GM12878 (cell line): ENCODE results near the gene ARID1A. TPM values are rescaled to one million over a fixed set of nuclear protein-coding genes. Genes with fewer than 3 reads are reported as not detected.

Source experiments
- ATAC-seq: fragments of 200-7000 bp; cut with Tn5 transposase; 3 replicates; pipeline ENCODE4 v1.9.1; 2020; ENCODE audit warnings: mild to moderate bottlenecking, moderate library complexity
- BruUV-seq: library from RNA; stranded (reverse); fragments of 400-500 nt; replicated peaks from 2 replicates; lab custom pipeline; 2021; lab: Mats Ljungman, UMichigan
- CTCF ChIA-PET: fragments of 300-600 bp; sonication (Branson Sonifier 250); formaldehyde crosslinking; extraction: SDS; loops from one replicate; lab custom pipeline; 2021; ENCODE audit warnings: inconsistent platforms; lab: Yijun Ruan, JAX
- POLR2A ChIA-PET: fragments of 350-600 bp; formaldehyde crosslinking; extraction: SDS; loops from one replicate; lab custom pipeline; 2021; ENCODE audit warnings: inconsistent platforms; lab: Charles Lee
- RAD21 ChIA-PET: fragments of 300-600 bp; sonication (Branson Sonifier 250); formaldehyde crosslinking; loops from one replicate; lab custom pipeline; 2023; ENCODE audit warnings: antibody characterized with exemption; ENCODE audit not compliant: unreplicated experiment; lab: Charles Lee
- SMC1A ChIA-PET: fragments of 300-600 bp; sonication (Branson Sonifier 250); formaldehyde crosslinking; loops from one replicate; lab custom pipeline; 2023; ENCODE audit not compliant: unreplicated experiment, uncharacterized antibody; lab: Charles Lee
- DNase-seq: peaks from one replicate; pipeline ENCODE4 v3.0.0-alpha.2; 2011; ENCODE audit warnings: low read depth, low spot score
- FAIRE-seq: peaks from 3 replicates; lab custom pipeline; 2011; peaks lifted over from hg19 to GRCh38; lab: Jason Lieb, UNC
- H2AFZ ChIP-seq: 2 replicates; pipeline ENCODE4 v1.6.0; 2011; ENCODE audit warnings: low read depth, low read length, control low read depth; ENCODE audit not compliant: control insufficient read depth
- H3K27ac ChIP-seq: 2 replicates; pipeline ENCODE4 v1.5.1; 2011; ENCODE audit warnings: control low read depth; ENCODE audit not compliant: control insufficient read depth, insufficient read depth
- H3K27me3 ChIP-seq, 2 experiments: replicated peaks in 1 of 2; 2 replicates each; pipeline versions ENCODE4 v1.6.0 to v1.6.1; 2011; ENCODE audit warnings: low read length in 1 of 2; ENCODE audit not compliant: control insufficient read depth in 2 of 2, insufficient read depth in 2 of 2
- H3K36me3 ChIP-seq, 2 experiments: 2 replicates each; pipeline ENCODE4 v1.5.1; 2011; ENCODE audit warnings: low read length in 1 of 2; ENCODE audit not compliant: control insufficient read depth in 2 of 2, insufficient read depth in 2 of 2
- H3K4me1 ChIP-seq: 2 replicates; pipeline ENCODE4 v1.6.1; 2011; ENCODE audit warnings: mild to moderate bottlenecking, low read length, moderate library complexity, mixed read lengths; ENCODE audit not compliant: control insufficient read depth, insufficient read depth
- H3K4me2 ChIP-seq: 2 replicates; pipeline ENCODE4 v1.6.0; 2011; ENCODE audit warnings: control low read depth; ENCODE audit not compliant: control insufficient read depth, insufficient read depth
- H3K4me3 ChIP-seq: fragments of 200-600 bp; sonication (generic); 2 replicates; pipeline ENCODE4 v1.5.1; 2016
- H3K79me2 ChIP-seq: 2 replicates; pipeline ENCODE4 v1.6.0; 2011; ENCODE audit warnings: low read length; ENCODE audit not compliant: control insufficient read depth, insufficient read depth
- H3K9ac ChIP-seq: 2 replicates; pipeline ENCODE4 v1.8.0; 2011; ENCODE audit warnings: low read length, control low read depth, mixed read lengths; ENCODE audit not compliant: control insufficient read depth, insufficient read depth
- H3K9me3 ChIP-seq: replicated peaks from 3 replicates; pipeline ENCODE4 v1.5.1; 2011; ENCODE audit warnings: mild to moderate bottlenecking, low read length; ENCODE audit not compliant: control insufficient read depth, insufficient read depth
- H4K20me1 ChIP-seq: 2 replicates; pipeline ENCODE4 v1.6.0; 2011; ENCODE audit not compliant: control insufficient read depth, insufficient read depth
- ETV6 ChIP-seq, 2 experiments: fragments of 450-650 bp in 1 of 2; IDR thresholded peaks in 1 of 2; conservative IDR thresholded peaks in 1 of 2; 2 replicates each; pipeline ENCODE4 v1.6.1; 2014; ENCODE audit warnings: antibody characterized with exemption in 1 of 2, borderline replicate concordance in 1 of 2, low read depth in 1 of 2, mild to moderate bottlenecking in 1 of 2, moderate library complexity in 1 of 2
- MTA3 ChIP-seq: IDR thresholded peaks from 2 replicates; pipeline ENCODE4 v1.6.1; 2012; ENCODE audit warnings: low read length, inconsistent platforms, borderline replicate concordance
- SP1 ChIP-seq: IDR thresholded peaks from one replicate; pipeline ENCODE4 v1.6.1; 2011; ENCODE audit warnings: low read depth, low read length
- SREBF2 ChIP-seq: IDR thresholded peaks from 2 replicates; pipeline ENCODE4 v1.6.1; 2012; ENCODE audit warnings: mild to moderate bottlenecking, low read length
- WGBS: methylation state at CpG from one replicate; pipeline ENCODE4 v1.1.6; 2016; ENCODE audit warnings: low lambda C conversion rate; ENCODE audit not compliant: insufficient replicate concordance, insufficient coverage; ENCODE audit errors: missing lambda C conversion rate; 5-methylcytosine and 5-hydroxymethylcytosine counted together
- in situ Hi-C: fragments of 300-500 bp; cut with MboI; formaldehyde crosslinking; loops from 9 replicates; pipeline ENCODE4 v1.14.3; 2018; ENCODE audit warnings: mixed read lengths
- intact Hi-C: fragments of 100-400 bp; cut with micrococcal nuclease; formaldehyde crosslinking; loops from one replicate; pipeline ENCODE4 v1.14.2; 2022; ENCODE audit not compliant: unreplicated experiment
- polyA plus RNA-seq, 11 experiments: library from polyadenylated mRNA; depleted of rRNA in 4 of 11; unstranded in 6 of 11; stranded (reverse) in 5 of 11; fragments of >200 nt; fragmentation: Nextera tagmentation in 4 of 11; fragmentation: Illumina TruSeq in 1 of 11; extraction: Ambion mirVana in 4 of 11; extraction: Trizol in 1 of 11; gene quantifications; 1 replicate in 1 of 11; 2 replicates in 10 of 11; pipeline versions ENCODE4 v1.2.1 to v1.2.3, GENCODE V29; 2011 to 2016; ENCODE audit warnings: inconsistent platforms in 2 of 11, missing spikeins in 2 of 11, low read depth in 1 of 11
- total RNA-seq, 4 experiments: library from RNA; depleted of rRNA in 3 of 4; stranded (reverse); fragments of >200 nt in 3 of 4; fragmentation: Illumina TruSeq in 1 of 4; extraction: Trizol in 1 of 4; gene quantifications; 2 replicates each; pipeline versions ENCODE4 v1.2.1 to v1.2.3, GENCODE V29; 2013 to 2021

ARID1A gene
- total and polyA plus RNA-seq, 10 of the 15 experiments (the other 5 are each of a cell fraction or from before 2014, with no cell fraction given) = 10.0 to 98.0 (median 23.5) TPM

- intact Hi-C loops = loop anchor here (2.0 to 5.0 kb wide), 3 partner anchors 41 to 284 kb away; no protein-coding TSS in a partner anchor
- FAIRE-seq = no peak
- Histone ChIP-seq H3K27ac (peak overlapping the region; percentile 99), H3K4me2 (peak overlapping the region; percentile 96), H3K27me3 (no peaks in the 10 kb centered on the region), H3K9ac (peak overlapping the region; percentile 93), H3K36me3 (peaks cover 2 to 5% of the 10 kb centered on the region in 2 experiments; a peak in 3 of 4 replicates), H3K9me3 (no peaks in the 10 kb centered on the region), H4K20me1 (no peaks in the 10 kb centered on the region), H2AFZ (no peak overlapping the region), H3K4me1 (peaks cover 39% of the 10 kb centered on the region), H3K79me2 (peaks cover 21% of the 10 kb centered on the region), H3K4me3 (0 out of 2 replicates have a peak overlapping the region, but pooled peaks have one; percentile 22)
- CTCF ChIA-PET = interaction anchor here (0.5 to 7.6 kb wide), 16 partner anchors 42 to 286 kb away, joined by 3 to 450 read pairs (median 4); no protein-coding TSS in a partner anchor
- RAD21 ChIA-PET = interaction anchor here (0.6 to 6.4 kb wide), 8 partner anchors 41 to 183 kb away, joined by 6 to 90 read pairs (median 7); no protein-coding TSS in a partner anchor
- in situ Hi-C loops = loop anchor here (5.0 kb wide), 1 partner anchor 179 kb away; no protein-coding TSS in a partner anchor
- POLR2A ChIA-PET = interaction anchor here (0.5 to 5.1 kb wide), 5 partner anchors 38 to 1951 kb away, joined by 3 to 57 read pairs (median 8); partner anchors contain the start of gene YTHDF2
- no peak for DNase-seq
- 100% methylated on average over 5 of the region's 5 CpGs for WGBS
- TF ChIP-seq SP1 (no peak), ETV6 (conservative IDR thresholded peaks at IDR 0.05 in 1 of 2, IDR thresholded peaks at IDR 0.05 in 1 of 2; ENCODE audit: borderline replicate concordance in 1 of 2, low read depth in 1 of 2) (peak in 1 of 2 experiments; percentile 94; a peak in 2 of 4 replicates), SREBF2 (no peak), MTA3 (0 out of 2 replicates have a peak, but pooled peaks have one; percentile 24)
- BruUV-seq = no TSS peak
- SMC1A ChIA-PET = interaction anchor here (0.8 to 9.3 kb wide), 13 partner anchors 9 to 186 kb away, joined by 3 to 146 read pairs (median 5); no protein-coding TSS in a partner anchor
- ATAC-seq = no peak
Observed at GRCh38 chr1:26785611-26786436, 90.0 kb downstream of the ARID1A start.
